Measurements from ENCODE around the gene FGR. TPM values are rescaled to one million over a fixed set of nuclear protein-coding genes. Genes with fewer than 3 reads are reported as not detected.

Gene FGR
- total RNA-seq, 1 experiment from 2014 or later, result not detected

DNA sequence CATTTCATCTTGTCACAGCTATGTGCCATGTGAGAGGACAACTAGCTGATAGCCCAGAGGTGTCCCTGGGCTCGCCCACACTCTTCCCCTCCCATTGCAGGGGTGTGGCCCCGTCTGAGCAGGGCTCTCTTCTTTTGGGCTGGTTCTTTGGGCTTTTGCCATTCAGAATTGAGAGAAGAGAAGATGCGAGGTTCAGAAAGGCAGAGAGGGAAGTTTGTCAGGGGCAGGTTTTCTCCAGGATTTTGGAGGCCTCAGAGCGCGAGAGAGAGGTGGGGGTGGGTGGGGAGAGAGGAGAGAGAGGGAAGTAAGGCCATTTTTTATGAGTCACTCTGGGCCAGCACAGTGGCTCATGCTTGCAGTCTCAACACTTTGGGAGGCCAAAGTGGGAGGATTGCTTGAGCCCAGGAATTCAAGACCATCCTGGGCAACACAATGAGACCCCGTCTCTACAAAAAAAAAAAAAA is 31.8 kb upstream of the FGR start:
- CTCF ChIA-PET, result no interaction called here
- ATAC-seq (no peak), DNase-seq (ENCODE audit: low read depth, low spot score) (no peak)
- peaks cover 25 to 57% of the 10 kb centered on the region in 2 experiments for H3K4me1 ChIP-seq (ENCODE audit: control insufficient read depth in 1 of 2, insufficient read depth in 2 of 2, low read length in 2 of 2)
- no peaks in the 10 kb centered on the region for H3K36me3 ChIP-seq (ENCODE audit: control insufficient read depth in 1 of 2, insufficient read depth in 2 of 2, low read length in 2 of 2)
- BruUV-seq (replicated peaks), result no TSS peak
- no peaks in the 10 kb centered on the region for H3K27me3 ChIP-seq (ENCODE audit: insufficient read depth, low read length)
- peak overlapping the region; percentile 67 for H3K4me2 ChIP-seq (ENCODE audit: low read length)
- H3K9me2 ChIP-seq (ENCODE audit: insufficient read depth), result no peaks in the 10 kb centered on the region
- TF ChIP-seq SRF (IDR thresholded peaks at IDR 0.05; ENCODE audit: low read depth), result no peak
- no peak for TF ChIP-seq JUND (IDR thresholded peaks at IDR 0.05)
- TF ChIP-seq FOSL1 (IDR thresholded peaks at IDR 0.05; ENCODE audit: low read depth), result no peak
- TF ChIP-seq POLR2AphosphoS5 (IDR thresholded peaks at IDR 0.05; ENCODE audit: low read depth, low read length), result no peak
- TF ChIP-seq, protein P1, sequence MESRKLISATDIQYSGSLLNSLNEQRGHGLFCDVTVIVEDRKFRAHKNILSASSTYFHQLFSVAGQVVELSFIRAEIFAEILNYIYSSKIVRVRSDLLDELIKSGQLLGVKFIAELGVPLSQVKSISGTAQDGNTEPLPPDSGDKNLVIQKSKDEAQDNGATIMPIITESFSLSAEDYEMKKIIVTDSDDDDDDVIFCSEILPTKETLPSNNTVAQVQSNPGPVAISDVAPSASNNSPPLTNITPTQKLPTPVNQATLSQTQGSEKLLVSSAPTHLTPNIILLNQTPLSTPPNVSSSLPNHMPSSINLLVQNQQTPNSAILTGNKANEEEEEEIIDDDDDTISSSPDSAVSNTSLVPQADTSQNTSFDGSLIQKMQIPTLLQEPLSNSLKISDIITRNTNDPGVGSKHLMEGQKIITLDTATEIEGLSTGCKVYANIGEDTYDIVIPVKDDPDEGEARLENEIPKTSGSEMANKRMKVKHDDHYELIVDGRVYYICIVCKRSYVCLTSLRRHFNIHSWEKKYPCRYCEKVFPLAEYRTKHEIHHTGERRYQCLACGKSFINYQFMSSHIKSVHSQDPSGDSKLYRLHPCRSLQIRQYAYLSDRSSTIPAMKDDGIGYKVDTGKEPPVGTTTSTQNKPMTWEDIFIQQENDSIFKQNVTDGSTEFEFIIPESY (IDR thresholded peaks at IDR 0.05; ENCODE audit: extremely low read depth, insufficient replicate concordance, low read length), result no peak
- no peak for TF ChIP-seq EZH2 (IDR thresholded peaks at IDR 0.05)
- no peak for TF ChIP-seq TCF7L2 (IDR thresholded peaks at IDR 0.05; ENCODE audit: borderline replicate concordance, extremely low read depth, insufficient read depth, insufficient read length)
- no peak for TF ChIP-seq SP1 (IDR thresholded peaks at IDR 0.05; ENCODE audit: low read depth)
- TF ChIP-seq CEBPB (IDR thresholded peaks at IDR 0.05; ENCODE audit: low read depth), result no peak
- TF ChIP-seq, protein P2, sequence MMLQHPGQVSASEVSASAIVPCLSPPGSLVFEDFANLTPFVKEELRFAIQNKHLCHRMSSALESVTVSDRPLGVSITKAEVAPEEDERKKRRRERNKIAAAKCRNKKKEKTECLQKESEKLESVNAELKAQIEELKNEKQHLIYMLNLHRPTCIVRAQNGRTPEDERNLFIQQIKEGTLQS (IDR thresholded peaks at IDR 0.05), result no peak
- no peak overlapping the region for H3K9ac ChIP-seq (ENCODE audit: low read length)
- POLR2A ChIA-PET, result interaction anchor here (0.6 kb wide), 1 partner anchor 370 kb away, joined by 3 read pairs; no protein-coding TSS in a partner anchor
- RAD21 ChIA-PET (ENCODE audit: low non-redundant PET in 1 of 2, low total read pairs in 2 of 2, uncharacterized antibody in 2 of 2, unreplicated experiment in 2 of 2), result no interaction called here
- peak overlapping the region; percentile 79 for H2AFZ ChIP-seq (ENCODE audit: low read depth, low read length, poor library complexity, severe bottlenecking)
- no peaks in the 10 kb centered on the region for H3K79me2 ChIP-seq (ENCODE audit: insufficient read depth, low read length)
- no peaks in the 10 kb centered on the region for H4K20me1 ChIP-seq (ENCODE audit: insufficient read depth)
- H3K27ac ChIP-seq (ENCODE audit: low read depth, low read length), result no peak overlapping the region
- no peak overlapping the region for H3K4me3 ChIP-seq (replicated peaks in 1 of 2; ENCODE audit: low read depth in 1 of 2, low read length in 2 of 2)
- intact Hi-C loops (cut with micrococcal nuclease), result no loop called here
- H3K9me3 ChIP-seq (ENCODE audit: control insufficient read depth in 1 of 2, insufficient read depth in 1 of 2, low read depth in 1 of 2, low read length in 2 of 2), result no peaks in the 10 kb centered on the region
